Measurements from ENCODE around the gene CD27. TPM values are rescaled to one million over a fixed set of nuclear protein-coding genes. Genes with fewer than 3 reads are reported as not detected.

CD27 gene
- total and polyA plus RNA-seq, 9 of the 15 experiments (the other 6 are each of a cell fraction or from before 2014, with no cell fraction given) = 0.24 TPM; not detected in 8

- TF ChIP-seq ZNF644 (tag; IDR thresholded peaks at IDR 0.05; ENCODE audit: low read depth) (no peak), CGGBP1 (CRISPR knock-in tag; IDR thresholded peaks at IDR 0.05) (no peak), KLF1 (tag; IDR thresholded peaks at IDR 0.05) (no peak), RBM39 (optimal IDR thresholded peaks at IDR 0.05; ENCODE audit: low read depth, low read length) (no peak), NR3C1 (CRISPR knock-in tag; IDR thresholded peaks at IDR 0.05) (no peak), CUX1 (CRISPR knock-in tag; IDR thresholded peaks at IDR 0.05) (no peak), MIER1 (IDR thresholded peaks at IDR 0.05; ENCODE audit: low read depth) (no peak), PHB (CRISPR knock-in tag; IDR thresholded peaks at IDR 0.05) (no peak)
Observed at GRCh38 chr12:6494258-6494743, 49.5 kb downstream of the CD27 start (continued).

All from K562 (cell line).